GM12865 (cell line): ENCODE measurements around the gene ANKUB1.
A peak's percentile ranks its signal among the peaks of the same experiment; 100 is the strongest.

ENCODE experiments used
- DNase-seq: peaks from one replicate; pipeline ENCODE4 v3.0.0; 2010; ENCODE audit warnings: low read depth
- H3K4me3 ChIP-seq: 2 replicates; pipeline ENCODE4 v1.5.1; 2011; ENCODE audit warnings: mild to moderate bottlenecking, low read depth, low read length, control low read depth
- TF ChIP-seq, protein P1 (sequence below): IDR thresholded peaks from 2 replicates; pipeline ENCODE4 v1.5.1; 2011; ENCODE audit warnings: low read length, control low read depth, low read depth, inconsistent platforms; ENCODE audit not compliant: insufficient read depth; ENCODE audit errors: missing control alignments

Gene ANKUB1

DNA sequence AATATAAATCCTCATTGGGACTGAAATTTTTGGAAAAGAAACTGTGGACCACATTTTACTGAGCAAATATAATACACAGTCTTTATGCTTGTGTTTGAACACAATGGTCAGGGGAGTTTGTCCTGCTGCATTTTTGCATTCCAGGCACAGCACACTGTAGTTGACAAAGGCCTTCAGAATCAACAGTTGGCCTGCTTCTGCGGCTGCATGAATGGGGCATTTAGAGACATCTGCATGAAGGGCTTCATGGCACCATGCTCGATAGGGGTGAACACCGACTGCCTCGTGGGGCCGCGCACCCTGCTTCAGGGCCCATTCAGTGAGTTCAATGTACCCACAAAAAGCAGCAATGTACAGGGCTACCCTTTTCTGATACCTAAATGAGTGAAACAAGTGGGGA, 24.6 kb downstream of the ANKUB1 start:
- no peak for DNase-seq
- TF ChIP-seq, protein P1, sequence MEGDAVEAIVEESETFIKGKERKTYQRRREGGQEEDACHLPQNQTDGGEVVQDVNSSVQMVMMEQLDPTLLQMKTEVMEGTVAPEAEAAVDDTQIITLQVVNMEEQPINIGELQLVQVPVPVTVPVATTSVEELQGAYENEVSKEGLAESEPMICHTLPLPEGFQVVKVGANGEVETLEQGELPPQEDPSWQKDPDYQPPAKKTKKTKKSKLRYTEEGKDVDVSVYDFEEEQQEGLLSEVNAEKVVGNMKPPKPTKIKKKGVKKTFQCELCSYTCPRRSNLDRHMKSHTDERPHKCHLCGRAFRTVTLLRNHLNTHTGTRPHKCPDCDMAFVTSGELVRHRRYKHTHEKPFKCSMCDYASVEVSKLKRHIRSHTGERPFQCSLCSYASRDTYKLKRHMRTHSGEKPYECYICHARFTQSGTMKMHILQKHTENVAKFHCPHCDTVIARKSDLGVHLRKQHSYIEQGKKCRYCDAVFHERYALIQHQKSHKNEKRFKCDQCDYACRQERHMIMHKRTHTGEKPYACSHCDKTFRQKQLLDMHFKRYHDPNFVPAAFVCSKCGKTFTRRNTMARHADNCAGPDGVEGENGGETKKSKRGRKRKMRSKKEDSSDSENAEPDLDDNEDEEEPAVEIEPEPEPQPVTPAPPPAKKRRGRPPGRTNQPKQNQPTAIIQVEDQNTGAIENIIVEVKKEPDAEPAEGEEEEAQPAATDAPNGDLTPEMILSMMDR, result no peak
- H3K4me3 ChIP-seq, result no peak overlapping the region

DNA sequence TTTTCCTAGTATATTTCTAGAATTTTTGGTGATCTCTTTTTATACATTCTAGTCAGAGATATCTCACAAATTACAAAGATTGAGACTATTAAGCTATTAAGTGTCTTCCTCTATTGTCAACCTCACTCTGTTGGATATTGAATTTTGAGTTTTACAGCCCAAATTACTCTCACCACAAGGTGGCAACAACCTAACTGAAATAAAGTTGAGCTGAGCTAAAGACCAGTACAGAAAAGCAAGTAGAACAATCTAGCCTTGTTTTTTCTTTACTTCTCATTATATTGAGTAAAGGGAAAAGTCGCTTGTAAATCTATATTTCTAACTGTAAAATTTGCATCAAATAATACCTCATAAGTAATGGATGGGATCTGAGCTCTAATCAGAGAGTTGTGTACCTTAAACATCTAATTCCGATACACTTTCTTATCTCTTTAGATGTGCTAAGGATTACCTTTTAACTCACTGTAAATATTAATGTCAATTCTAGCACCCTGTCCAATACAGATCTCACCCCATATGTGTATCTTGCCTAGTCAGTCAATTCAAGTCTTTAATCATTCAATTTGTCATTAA, 26.5 kb downstream of the ANKUB1 start:
- no peak overlapping the region for H3K4me3 ChIP-seq
- TF ChIP-seq, protein P1, result peak; percentile 25
- peak; percentile 23 for DNase-seq

DNA sequence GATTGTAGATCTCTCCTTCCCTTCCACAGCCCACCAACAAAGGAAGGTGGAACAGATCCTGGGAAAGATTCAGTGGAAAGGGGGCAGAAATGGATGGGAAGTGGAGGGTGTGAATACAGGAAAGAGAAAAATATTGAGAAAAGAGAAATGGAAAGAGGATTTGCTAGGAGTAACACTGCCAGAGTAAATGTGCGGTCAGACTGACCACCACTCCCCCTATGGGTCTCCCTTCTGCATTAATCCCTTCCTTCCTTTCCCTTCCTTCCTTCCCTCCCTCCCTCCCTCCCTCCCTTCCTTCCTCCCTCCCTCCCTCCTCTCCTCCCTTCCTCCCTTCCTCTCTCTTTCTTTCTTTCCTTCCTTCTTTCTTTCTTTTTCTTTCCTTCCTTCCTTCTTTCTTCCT, 28.1 kb downstream of the ANKUB1 start:
- TF ChIP-seq, protein P1, result no peak
- H3K4me3 ChIP-seq, result no peak overlapping the region
- DNase-seq, result no peak

DNA sequence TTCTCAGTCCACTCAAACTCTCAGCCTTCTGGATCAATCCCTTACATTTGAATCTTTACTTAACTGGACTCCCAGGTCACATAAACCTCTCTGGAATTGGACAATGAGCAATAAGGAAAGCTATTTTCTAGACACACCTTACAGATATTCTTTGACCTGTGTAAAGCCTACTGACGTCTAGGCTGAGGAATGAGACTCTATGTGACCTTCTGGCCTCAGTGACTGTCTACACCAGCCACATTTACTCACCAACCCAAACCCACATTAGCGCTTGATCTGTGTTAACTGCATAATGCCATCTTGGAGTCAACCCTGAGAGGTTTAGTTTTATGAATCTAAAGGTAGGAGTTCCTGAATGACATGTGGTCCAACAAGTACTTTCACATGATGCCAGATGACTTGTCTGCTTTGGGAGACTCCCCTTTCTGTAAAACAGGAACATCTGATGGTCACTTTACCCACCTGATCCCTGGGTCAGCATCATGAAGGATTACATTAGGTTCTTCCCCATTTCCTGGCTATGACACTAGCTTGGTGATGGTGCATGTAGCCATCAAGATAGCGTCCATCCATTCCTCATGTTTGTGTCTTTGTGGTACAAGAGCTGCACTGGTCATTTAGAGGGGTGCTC, 28.7 kb downstream of the ANKUB1 start:
- DNase-seq, result no peak
- TF ChIP-seq, protein P1, result no peak

DNA sequence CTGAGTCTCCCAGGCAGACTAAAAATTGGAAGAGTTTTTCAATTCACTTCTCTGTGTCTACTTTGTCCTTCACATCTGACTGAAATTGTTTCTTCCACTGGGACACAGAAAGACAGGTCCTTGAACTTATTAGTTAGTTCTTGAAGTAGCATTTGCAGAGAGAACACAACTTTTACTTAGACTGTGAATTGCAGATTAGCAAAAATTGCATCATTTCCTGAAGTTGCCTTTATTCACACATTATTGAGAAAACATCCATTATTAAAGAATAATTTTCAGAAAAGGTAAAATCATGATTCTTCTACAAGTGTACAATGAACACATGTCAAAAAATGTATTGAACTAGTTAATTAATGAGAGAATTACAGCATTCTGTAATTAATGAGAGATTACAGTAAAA, 38.6 kb downstream of the ANKUB1 start:
- DNase-seq, result no peak
- H3K4me3 ChIP-seq, result no peak overlapping the region
- TF ChIP-seq, protein P1, result no peak

More for the DNA sequence above, 28.7 kb downstream of the ANKUB1 start:
- no peak overlapping the region for H3K4me3 ChIP-seq

DNA sequence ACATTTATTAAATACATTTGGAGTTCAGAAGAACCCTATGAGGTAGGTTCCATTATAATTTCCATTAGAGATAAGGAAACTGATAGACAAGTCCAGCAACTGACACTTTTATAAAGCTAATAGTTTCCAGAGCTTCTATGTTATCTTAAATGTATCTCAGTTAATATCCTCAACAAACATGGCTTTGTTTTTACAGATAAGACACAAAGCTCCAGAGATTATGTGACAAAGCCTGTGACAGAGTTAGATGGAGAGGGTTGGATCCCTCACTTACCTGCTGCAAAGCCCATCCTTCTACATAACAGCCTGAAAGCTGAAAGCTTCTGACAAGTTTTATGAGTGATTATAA, 39.6 kb downstream of the ANKUB1 start:
- DNase-seq, result no peak
- peak overlapping the region; percentile 93 for H3K4me3 ChIP-seq
- TF ChIP-seq, protein P1, result no peak
